Measurements from ENCODE around the gene UBA6. TPM values are rescaled to one million over a fixed set of nuclear protein-coding genes. Genes with fewer than 3 reads are reported as not detected.

Gene UBA6
- total RNA-seq, 3 donors from 2014 or later, result 37.8 to 85.5 (median 50.5) TPM

DNA sequence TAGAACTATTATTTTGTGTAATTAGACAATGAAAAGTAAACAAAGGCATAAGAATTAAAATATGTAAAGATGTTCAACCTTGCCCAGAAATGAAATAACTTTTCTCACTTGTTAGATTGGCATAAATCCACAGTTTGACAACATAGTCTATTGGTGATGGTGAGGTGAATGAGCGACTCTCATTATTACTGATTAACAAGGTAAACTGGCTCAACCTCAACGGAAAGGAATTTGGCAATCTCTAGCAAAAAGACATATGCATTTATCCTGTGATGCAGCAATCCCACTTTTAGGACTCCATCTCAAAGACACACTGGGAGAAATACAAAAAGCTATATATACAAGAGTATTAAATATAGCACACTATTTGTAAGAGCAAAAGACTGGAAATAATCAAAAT, 22.3 kb downstream of the UBA6 start:
- Histone ChIP-seq H3K36me3 (no peaks in the 10 kb centered on the region), H3K4me1 (no peaks in the 10 kb centered on the region), H3K27me3 (no peaks in the 10 kb centered on the region), H3K4me3 (no peak overlapping the region), H3K9me3 (no peaks in the 10 kb centered on the region), H3K27ac (no peak overlapping the region)
- intact Hi-C loops (cut with DNase I; ENCODE audit: low total_unique reads), result no loop called here
- TF ChIP-seq POLR2AphosphoS5 (IDR thresholded peaks at IDR 0.05) (no peak), POLR2A (IDR thresholded peaks at IDR 0.05) (no peak)
- TF ChIP-seq, protein P1, sequence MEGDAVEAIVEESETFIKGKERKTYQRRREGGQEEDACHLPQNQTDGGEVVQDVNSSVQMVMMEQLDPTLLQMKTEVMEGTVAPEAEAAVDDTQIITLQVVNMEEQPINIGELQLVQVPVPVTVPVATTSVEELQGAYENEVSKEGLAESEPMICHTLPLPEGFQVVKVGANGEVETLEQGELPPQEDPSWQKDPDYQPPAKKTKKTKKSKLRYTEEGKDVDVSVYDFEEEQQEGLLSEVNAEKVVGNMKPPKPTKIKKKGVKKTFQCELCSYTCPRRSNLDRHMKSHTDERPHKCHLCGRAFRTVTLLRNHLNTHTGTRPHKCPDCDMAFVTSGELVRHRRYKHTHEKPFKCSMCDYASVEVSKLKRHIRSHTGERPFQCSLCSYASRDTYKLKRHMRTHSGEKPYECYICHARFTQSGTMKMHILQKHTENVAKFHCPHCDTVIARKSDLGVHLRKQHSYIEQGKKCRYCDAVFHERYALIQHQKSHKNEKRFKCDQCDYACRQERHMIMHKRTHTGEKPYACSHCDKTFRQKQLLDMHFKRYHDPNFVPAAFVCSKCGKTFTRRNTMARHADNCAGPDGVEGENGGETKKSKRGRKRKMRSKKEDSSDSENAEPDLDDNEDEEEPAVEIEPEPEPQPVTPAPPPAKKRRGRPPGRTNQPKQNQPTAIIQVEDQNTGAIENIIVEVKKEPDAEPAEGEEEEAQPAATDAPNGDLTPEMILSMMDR (IDR thresholded peaks at IDR 0.05), result no peak
- no peak for DNase-seq (ENCODE audit: low spot score in 2 of 2)

DNA sequence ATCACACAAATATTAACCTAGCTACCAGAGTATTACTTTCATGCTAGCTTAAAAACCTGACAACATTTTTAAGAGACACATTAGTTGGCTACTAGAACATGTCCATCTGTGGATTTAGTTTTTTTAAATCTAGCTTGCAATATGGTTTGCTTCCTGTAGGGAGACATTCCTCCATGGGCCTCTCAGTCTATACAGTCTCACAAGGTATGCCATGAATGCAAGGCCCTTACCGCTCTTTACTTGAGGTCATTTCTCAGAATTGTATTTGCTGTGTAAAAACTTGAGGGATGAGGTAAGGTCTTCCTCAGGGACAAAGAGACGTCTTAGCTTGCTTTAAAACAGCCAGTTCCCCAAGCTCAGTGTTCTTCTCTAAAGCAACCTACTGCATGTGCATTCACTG, 26.9 kb downstream of the UBA6 start:
- Histone ChIP-seq H3K27ac (no peak overlapping the region), H3K36me3 (no peaks in the 10 kb centered on the region), H3K9me3 (no peaks in the 10 kb centered on the region), H3K4me3 (no peak overlapping the region), H3K4me1 (no peaks in the 10 kb centered on the region), H3K27me3 (no peaks in the 10 kb centered on the region)
- TF ChIP-seq POLR2A (IDR thresholded peaks at IDR 0.05) (no peak), POLR2AphosphoS5 (IDR thresholded peaks at IDR 0.05) (no peak)
- TF ChIP-seq, protein P1 (IDR thresholded peaks at IDR 0.05), result no peak
- intact Hi-C loops (cut with DNase I; ENCODE audit: low total_unique reads), result no loop called here
- no peak for DNase-seq (ENCODE audit: low spot score in 2 of 2)

DNA sequence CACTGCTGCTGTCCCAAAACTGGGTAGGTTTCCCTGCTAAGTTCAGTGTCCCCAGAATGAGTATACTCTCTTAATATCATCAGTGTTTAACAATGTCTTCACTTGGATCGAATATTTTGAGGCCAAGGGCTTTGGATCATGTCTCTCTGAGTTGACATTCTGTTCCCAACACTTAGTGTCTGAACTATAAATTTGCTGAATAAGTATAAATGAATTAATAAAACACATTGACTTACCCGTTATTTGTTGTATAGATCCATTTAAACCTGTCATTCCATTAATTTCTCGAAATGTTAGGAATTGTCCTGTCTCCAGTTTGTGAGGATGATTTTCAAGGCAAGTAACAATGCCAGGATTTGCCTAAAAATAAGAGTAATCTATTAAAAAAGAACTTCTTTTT, 32.6 kb downstream of the UBA6 start:
- intact Hi-C loops (cut with DNase I; ENCODE audit: low total_unique reads), result no loop called here
- peaks cover 7% of the 10 kb centered on the region for H3K36me3 ChIP-seq
- no peaks in the 10 kb centered on the region for H3K9me3 ChIP-seq

DNA sequence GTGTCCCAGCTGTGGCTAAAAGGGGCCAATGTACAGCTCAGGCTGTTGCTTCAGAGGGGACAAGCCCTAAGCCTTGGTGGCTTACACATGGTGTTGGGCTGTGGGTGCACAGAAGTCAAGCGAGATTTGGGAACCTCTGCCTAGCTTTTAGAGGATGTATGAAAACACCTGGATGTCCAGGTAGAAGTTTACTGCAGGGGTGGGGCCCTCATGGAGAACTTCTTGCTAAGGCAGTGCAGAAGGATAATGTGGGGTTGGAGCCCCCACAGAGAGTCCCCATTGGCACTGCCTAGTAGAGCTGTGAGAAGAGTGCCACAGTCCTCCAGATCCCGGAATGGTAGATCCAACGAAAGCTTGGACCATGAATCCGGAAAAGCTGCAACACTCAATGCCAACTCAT, 40.5 kb downstream of the UBA6 start:
- Histone ChIP-seq H3K27me3 (no peaks in the 10 kb centered on the region), H3K27ac (no peak overlapping the region), H3K9me3 (peaks cover 3 to 13% of the 10 kb centered on the region in 2 donors), H3K36me3 (peaks cover 6% of the 10 kb centered on the region), H3K4me1 (no peaks in the 10 kb centered on the region), H3K4me3 (no peak overlapping the region)
- intact Hi-C loops (cut with DNase I; ENCODE audit: low total_unique reads), result no loop called here
- TF ChIP-seq, protein P1 (IDR thresholded peaks at IDR 0.05), result no peak
- TF ChIP-seq POLR2AphosphoS5 (IDR thresholded peaks at IDR 0.05), result no peak
- TF ChIP-seq POLR2A (IDR thresholded peaks at IDR 0.05), result no peak
- DNase-seq (ENCODE audit: low spot score in 2 of 2), result no peak

More for the DNA sequence above, 32.6 kb downstream of the UBA6 start:
- H3K27ac ChIP-seq, result no peak overlapping the region
- no peaks in the 10 kb centered on the region for H3K4me1 ChIP-seq
- no peak for DNase-seq (ENCODE audit: low spot score in 2 of 2)
- H3K27me3 ChIP-seq, result no peaks in the 10 kb centered on the region
- no peak for TF ChIP-seq POLR2AphosphoS5 (IDR thresholded peaks at IDR 0.05)
- TF ChIP-seq, protein P1 (IDR thresholded peaks at IDR 0.05), result no peak
- TF ChIP-seq POLR2A (IDR thresholded peaks at IDR 0.05), result no peak
- H3K4me3 ChIP-seq, result no peak overlapping the region

DNA sequence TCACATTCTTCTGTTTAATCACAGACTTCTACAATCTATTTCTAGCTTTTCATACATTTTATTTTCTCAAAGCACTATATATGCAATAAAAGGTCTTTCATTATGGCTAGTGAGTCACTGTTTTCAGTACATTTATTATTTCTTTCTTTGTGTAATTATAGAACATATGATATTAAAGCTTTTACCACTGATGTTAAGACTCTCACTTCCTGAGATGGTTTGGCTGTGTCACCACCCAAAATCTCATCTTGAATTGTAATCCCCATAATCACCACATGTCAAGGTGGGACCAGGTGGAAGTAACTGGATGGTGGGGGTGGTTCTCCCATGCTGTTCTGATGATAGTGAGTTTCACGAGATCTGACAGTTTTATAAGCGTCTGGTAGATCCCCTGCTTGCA, 41.9 kb downstream of the UBA6 start:
- DNase-seq (ENCODE audit: low spot score in 2 of 2), result no peak
- H3K9me3 ChIP-seq, result peaks cover 3 to 13% of the 10 kb centered on the region in 2 donors
- no peak overlapping the region for H3K27ac ChIP-seq
- peaks cover 6% of the 10 kb centered on the region for H3K36me3 ChIP-seq
- intact Hi-C loops (cut with DNase I; ENCODE audit: low total_unique reads), result no loop called here
- H3K4me1 ChIP-seq, result no peaks in the 10 kb centered on the region
- TF ChIP-seq, protein P1 (IDR thresholded peaks at IDR 0.05), result no peak
- TF ChIP-seq POLR2A (IDR thresholded peaks at IDR 0.05) (no peak), POLR2AphosphoS5 (IDR thresholded peaks at IDR 0.05) (no peak)
- H3K27me3 ChIP-seq, result no peaks in the 10 kb centered on the region
- no peak overlapping the region for H3K4me3 ChIP-seq

Data from breast epithelium (tissue), 4 donors.